Natural killer cell (primary cell): ENCODE results near the gene PIWIL1. TPM values are rescaled to one million over a fixed set of nuclear protein-coding genes. Genes with fewer than 3 reads are reported as not detected.

Source experiments
- ATAC-seq, 3 donors: fragments of 150-1000 bp in 2 of 3; fragments of 200-7000 bp in 1 of 3; cut with Tn5 transposase; 1 replicate in 1 of 3; 2 replicates in 2 of 3; pipeline ENCODE4 v1.10.0; 2021; ENCODE audit warnings: mild to moderate bottlenecking in 2 of 3, moderate library complexity in 2 of 3
- DNase-seq, 2 donors: peaks; one replicate each; pipeline versions ENCODE4 v3.0.0 to v3.0.0-alpha.2; 2013 to 2021; ENCODE audit warnings: mixed read lengths in 1 of 2
- H3K27ac ChIP-seq: one replicate; pipeline ENCODE4 v1.5.1; 2013; ENCODE audit warnings: mild to moderate bottlenecking, low read length
- H3K27me3 ChIP-seq: one replicate; pipeline ENCODE4 v1.6.1; 2013; ENCODE audit warnings: low read length; ENCODE audit not compliant: control insufficient read depth, insufficient read depth
- H3K36me3 ChIP-seq: one replicate; pipeline ENCODE4 v1.6.1; 2013; ENCODE audit warnings: low read length; ENCODE audit not compliant: control insufficient read depth, insufficient read depth
- H3K4me1 ChIP-seq: one replicate; pipeline ENCODE4 v1.6.1; 2013; ENCODE audit warnings: low read length; ENCODE audit not compliant: control insufficient read depth, insufficient read depth
- H3K4me3 ChIP-seq: one replicate; pipeline ENCODE4 v1.5.1; 2013; ENCODE audit warnings: low read length
- H3K9me3 ChIP-seq: one replicate; pipeline ENCODE4 v1.6.1; 2013; ENCODE audit warnings: low read length; ENCODE audit not compliant: control insufficient read depth, insufficient read depth
- H3K27ac Mint-ChIP-seq, 2 donors: one replicate each; pipeline ENCODE4 v1.8.0; 2022; ENCODE audit warnings: mild to moderate bottlenecking in 2 of 2, mixed read lengths in 2 of 2, moderate library complexity in 1 of 2
- H3K27me3 Mint-ChIP-seq, 2 donors: one replicate each; pipeline ENCODE4 v1.8.0; 2022; ENCODE audit warnings: low read depth in 2 of 2, mixed read lengths in 2 of 2
- H3K36me3 Mint-ChIP-seq: one replicate; pipeline ENCODE4 v1.8.0; 2022; ENCODE audit warnings: mixed read lengths
- H3K4me1 Mint-ChIP-seq, 2 donors: one replicate each; pipeline ENCODE4 v1.8.0; 2022; ENCODE audit warnings: mixed read lengths in 2 of 2
- H3K4me3 Mint-ChIP-seq: one replicate; pipeline ENCODE4 v1.8.0; 2022; ENCODE audit warnings: mild to moderate bottlenecking, moderate library complexity, mixed read lengths
- H3K9me3 Mint-ChIP-seq, 2 donors: one replicate each; pipeline ENCODE4 v1.8.0; 2022; ENCODE audit warnings: mixed read lengths in 2 of 2
- WGBS: methylation state at CpG from one replicate; pipeline ENCODE4 v1.1.7; 2013; ENCODE audit warnings: missing lambda C conversion rate; ENCODE audit not compliant: insufficient coverage; 5-methylcytosine and 5-hydroxymethylcytosine counted together
- intact Hi-C: fragments of 100-400 bp; cut with micrococcal nuclease; formaldehyde crosslinking; loops from one replicate; pipeline ENCODE4 v1.14.2; 2022
- total RNA-seq, 4 donors: library from RNA; stranded (reverse); fragments of 120-200 nt in 1 of 4; gene quantifications; one replicate each; pipeline versions ENCODE4 v1.2.3 to v1.2.4, GENCODE V29; 2013 to 2022
- TF ChIP-seq, protein P1 (sequence below): fragments of 200-600 bp; IDR thresholded peaks from one replicate; pipeline ENCODE4 v1.8.0; 2022; ENCODE audit warnings: antibody characterized with exemption

Gene PIWIL1
- total RNA-seq, 3 donors from 2014 or later (not counting 1 experiment from before 2014, with no cell fraction given): not detected

DNA sequence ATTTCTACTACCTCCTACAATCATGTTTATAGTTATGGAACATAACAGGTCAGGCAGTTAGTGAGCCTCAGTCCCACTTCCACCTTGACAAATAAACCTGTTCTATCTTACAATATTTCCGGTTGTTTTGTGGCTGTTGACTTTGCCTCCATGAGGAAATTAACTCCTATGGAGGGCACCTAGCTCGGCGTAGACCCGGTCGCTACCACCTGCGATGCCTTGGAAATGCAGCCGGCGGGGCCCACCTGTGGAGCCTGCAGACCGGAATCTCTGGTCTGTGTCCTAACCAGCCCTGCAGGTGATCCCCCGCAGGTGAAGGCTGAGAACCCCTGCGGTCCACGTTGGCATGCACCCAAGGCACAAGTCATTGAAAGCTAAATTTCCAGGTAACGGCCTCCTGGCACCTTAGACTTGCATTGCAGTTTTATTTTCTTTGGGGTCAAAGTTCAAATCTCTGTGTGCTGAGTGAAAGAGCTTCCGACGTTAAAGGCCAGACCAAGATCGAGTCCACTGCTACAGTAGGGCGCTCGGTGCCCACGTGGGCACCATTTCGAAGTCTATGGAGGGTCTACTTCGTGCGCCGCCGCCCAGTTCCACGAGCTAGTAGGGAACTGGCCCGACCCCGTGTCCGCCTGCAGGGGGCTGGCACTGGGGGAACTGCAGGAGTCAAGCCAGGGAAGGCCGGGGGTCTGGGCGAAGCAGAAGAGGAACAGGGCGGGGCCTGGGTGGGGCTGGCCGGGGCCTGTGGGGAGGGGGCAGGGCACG lies 782 bp upstream of the PIWIL1 start:
- no peak for DNase-seq
- Mint-ChIP-seq H3K9me3 (no peaks in the 10 kb centered on the region), H3K36me3 (no peaks in the 10 kb centered on the region), H3K27ac (no peak overlapping the region), H3K27me3 (peaks cover 15 to 19% of the 10 kb centered on the region in 2 donors), H3K4me3 (no peak overlapping the region), H3K4me1 (no peaks in the 10 kb centered on the region)
- Histone ChIP-seq H3K4me1 (no peaks in the 10 kb centered on the region), H3K27me3 (peaks cover 2% of the 10 kb centered on the region), H3K4me3 (no peak overlapping the region), H3K27ac (no peak overlapping the region), H3K9me3 (no peaks in the 10 kb centered on the region), H3K36me3 (no peaks in the 10 kb centered on the region)
- intact Hi-C loops: no loop called here
- 90% methylated on average over 31 of the region's 33 CpGs for WGBS
- ATAC-seq: no peak
- TF ChIP-seq, protein P1, sequence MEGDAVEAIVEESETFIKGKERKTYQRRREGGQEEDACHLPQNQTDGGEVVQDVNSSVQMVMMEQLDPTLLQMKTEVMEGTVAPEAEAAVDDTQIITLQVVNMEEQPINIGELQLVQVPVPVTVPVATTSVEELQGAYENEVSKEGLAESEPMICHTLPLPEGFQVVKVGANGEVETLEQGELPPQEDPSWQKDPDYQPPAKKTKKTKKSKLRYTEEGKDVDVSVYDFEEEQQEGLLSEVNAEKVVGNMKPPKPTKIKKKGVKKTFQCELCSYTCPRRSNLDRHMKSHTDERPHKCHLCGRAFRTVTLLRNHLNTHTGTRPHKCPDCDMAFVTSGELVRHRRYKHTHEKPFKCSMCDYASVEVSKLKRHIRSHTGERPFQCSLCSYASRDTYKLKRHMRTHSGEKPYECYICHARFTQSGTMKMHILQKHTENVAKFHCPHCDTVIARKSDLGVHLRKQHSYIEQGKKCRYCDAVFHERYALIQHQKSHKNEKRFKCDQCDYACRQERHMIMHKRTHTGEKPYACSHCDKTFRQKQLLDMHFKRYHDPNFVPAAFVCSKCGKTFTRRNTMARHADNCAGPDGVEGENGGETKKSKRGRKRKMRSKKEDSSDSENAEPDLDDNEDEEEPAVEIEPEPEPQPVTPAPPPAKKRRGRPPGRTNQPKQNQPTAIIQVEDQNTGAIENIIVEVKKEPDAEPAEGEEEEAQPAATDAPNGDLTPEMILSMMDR: no peak

DNA sequence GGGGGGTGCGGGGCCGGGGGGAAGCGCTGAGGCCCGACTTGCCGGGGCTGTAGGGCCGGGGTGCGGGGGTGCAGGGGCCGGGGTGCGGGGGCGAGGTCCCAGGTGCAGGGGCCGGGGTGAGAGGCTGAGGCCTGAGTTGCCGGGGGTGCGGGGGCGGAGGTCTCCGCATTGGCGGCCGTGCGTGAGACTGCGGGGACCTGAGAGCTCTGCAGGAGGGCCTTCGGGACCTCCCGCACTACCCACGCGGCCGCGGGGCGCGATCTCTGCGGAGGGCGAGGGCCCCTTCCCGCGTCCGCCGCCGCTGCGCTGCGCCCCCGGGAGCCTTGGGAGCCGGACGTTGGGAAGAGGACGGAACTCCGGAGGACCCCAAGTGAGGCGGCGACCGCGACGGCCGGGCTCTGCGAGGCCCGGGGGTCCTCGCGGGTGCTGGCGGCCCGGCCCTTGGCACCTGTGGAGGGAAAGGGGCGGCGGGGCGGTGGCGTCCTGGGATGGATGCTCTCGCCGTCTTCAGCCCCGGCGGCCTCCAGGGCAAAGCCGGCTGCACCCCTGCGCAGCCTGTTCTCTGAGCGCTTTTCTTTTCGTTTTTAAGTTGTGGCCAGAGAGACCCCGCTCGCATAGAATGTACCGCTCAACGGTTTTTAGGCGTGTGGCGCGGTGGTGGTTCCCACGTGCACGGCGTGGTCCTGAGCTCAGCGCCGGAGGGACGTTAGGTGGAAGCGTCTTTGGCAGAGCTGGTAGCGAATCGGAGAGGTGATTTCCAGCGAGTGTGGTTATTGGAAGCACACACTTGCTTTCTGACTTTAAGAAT lies 1.3 kb downstream of the PIWIL1 start:
- 24% methylated on average over 82 of the region's 82 CpGs for WGBS
- H3K27me3 Mint-ChIP-seq: peaks cover 19% of the 10 kb centered on the region in 2 donors
- no peaks in the 10 kb centered on the region for H3K36me3 Mint-ChIP-seq
- intact Hi-C loops: no loop called here
- DNase-seq (no peak), ATAC-seq (no peak)
- H3K9me3 Mint-ChIP-seq: no peaks in the 10 kb centered on the region
- H3K4me3 Mint-ChIP-seq: no peak overlapping the region
- H3K27ac ChIP-seq: no peak overlapping the region
- H3K4me1 Mint-ChIP-seq: no peaks in the 10 kb centered on the region
- H3K4me1 ChIP-seq: no peaks in the 10 kb centered on the region
- TF ChIP-seq, protein P1: no peak
- peaks cover 2% of the 10 kb centered on the region for H3K27me3 ChIP-seq
- H3K4me3 ChIP-seq: no peak overlapping the region
- H3K36me3 ChIP-seq: no peaks in the 10 kb centered on the region
- H3K27ac Mint-ChIP-seq: no peak overlapping the region
- H3K9me3 ChIP-seq: no peaks in the 10 kb centered on the region

- Mint-ChIP-seq H3K27ac (no peak overlapping the region), H3K4me1 (no peaks in the 10 kb centered on the region), H3K27me3 (peaks cover 14 to 19% of the 10 kb centered on the region in 2 donors), H3K36me3 (no peaks in the 10 kb centered on the region), H3K9me3 (no peaks in the 10 kb centered on the region), H3K4me3 (no peak overlapping the region)
- ATAC-seq (no peak), DNase-seq (no peak)
- intact Hi-C loops: no loop called here
- Histone ChIP-seq H3K36me3 (no peaks in the 10 kb centered on the region), H3K4me3 (no peak overlapping the region), H3K4me1 (no peaks in the 10 kb centered on the region), H3K27ac (no peak overlapping the region), H3K9me3 (no peaks in the 10 kb centered on the region), H3K27me3 (peaks cover 2% of the 10 kb centered on the region)
- TF ChIP-seq, protein P1: no peak
- WGBS: 60% methylated on average over 15 of the region's 15 CpGs
Measured at GRCh38 chr12:130339951-130340350, 2.3 kb downstream of the PIWIL1 start.
